Muscle layer of duodenum (tissue), 2 donors: ENCODE measurements around the gene BCAS4.

Source experiments
- H3K27ac ChIP-seq: one replicate; pipeline ENCODE4 v1.7.0; 2013; ENCODE audit warnings: mild to moderate bottlenecking, low read length
- H3K27me3 ChIP-seq: one replicate; pipeline ENCODE4 v1.7.0; 2013; ENCODE audit warnings: low read depth, mild to moderate bottlenecking, control low read depth, low read length
- H3K36me3 ChIP-seq, 2 donors: one replicate each; pipeline ENCODE4 v1.7.0; 2013; ENCODE audit warnings: low read length in 2 of 2, control low read depth in 1 of 2, mild to moderate bottlenecking in 1 of 2; ENCODE audit not compliant: insufficient read depth in 2 of 2, control insufficient read depth in 1 of 2
- H3K4me1 ChIP-seq, 2 donors: one replicate each; pipeline ENCODE4 v1.7.0; 2013; ENCODE audit warnings: low read length in 2 of 2, mild to moderate bottlenecking in 2 of 2, control low read depth in 1 of 2, moderate library complexity in 1 of 2; ENCODE audit not compliant: insufficient read depth in 2 of 2, control insufficient read depth in 1 of 2
- H3K4me3 ChIP-seq, 2 donors: one replicate each; pipeline ENCODE4 v1.7.0; 2013; ENCODE audit warnings: low read length in 2 of 2, low read depth in 1 of 2, mild to moderate bottlenecking in 1 of 2
- H3K9me3 ChIP-seq, 2 donors: one replicate each; pipeline ENCODE4 v1.7.0; 2013; ENCODE audit warnings: low read length in 2 of 2, control low read depth in 1 of 2, mild to moderate bottlenecking in 1 of 2; ENCODE audit not compliant: control insufficient read depth in 1 of 2
- donor health status: healthy.

The BCAS4 gene

GRCh38 chr20:50817776-50818172 lies 22.9 kb downstream of the BCAS4 start:
- Histone ChIP-seq H3K9me3 (no peaks in the 10 kb centered on the region), H3K36me3 (no peaks in the 10 kb centered on the region), H3K27me3 (no peaks in the 10 kb centered on the region), H3K4me1 (peaks cover 4 to 5% of the 10 kb centered on the region in 2 donors), H3K27ac (no peak overlapping the region), H3K4me3 (no peak overlapping the region)

GRCh38 chr20:50819349-50819748 lies 24.5 kb downstream of the BCAS4 start:
- Histone ChIP-seq H3K4me3 (no peak overlapping the region), H3K36me3 (no peaks in the 10 kb centered on the region), H3K4me1 (peaks cover 4 to 8% of the 10 kb centered on the region in 2 donors), H3K27me3 (no peaks in the 10 kb centered on the region), H3K9me3 (no peaks in the 10 kb centered on the region), H3K27ac (no peak overlapping the region)

- H3K4me1 ChIP-seq = peaks cover 0 to 7% of the 10 kb centered on the region in 2 donors
- no peaks in the 10 kb centered on the region for H3K27me3 ChIP-seq
- no peak overlapping the region for H3K27ac ChIP-seq
- no peaks in the 10 kb centered on the region for H3K36me3 ChIP-seq
- no peaks in the 10 kb centered on the region for H3K9me3 ChIP-seq
- H3K4me3 ChIP-seq = no peak overlapping the region
Observed at GRCh38 chr20:50820515-50821256, 25.8 kb downstream of the BCAS4 start.

DNA sequence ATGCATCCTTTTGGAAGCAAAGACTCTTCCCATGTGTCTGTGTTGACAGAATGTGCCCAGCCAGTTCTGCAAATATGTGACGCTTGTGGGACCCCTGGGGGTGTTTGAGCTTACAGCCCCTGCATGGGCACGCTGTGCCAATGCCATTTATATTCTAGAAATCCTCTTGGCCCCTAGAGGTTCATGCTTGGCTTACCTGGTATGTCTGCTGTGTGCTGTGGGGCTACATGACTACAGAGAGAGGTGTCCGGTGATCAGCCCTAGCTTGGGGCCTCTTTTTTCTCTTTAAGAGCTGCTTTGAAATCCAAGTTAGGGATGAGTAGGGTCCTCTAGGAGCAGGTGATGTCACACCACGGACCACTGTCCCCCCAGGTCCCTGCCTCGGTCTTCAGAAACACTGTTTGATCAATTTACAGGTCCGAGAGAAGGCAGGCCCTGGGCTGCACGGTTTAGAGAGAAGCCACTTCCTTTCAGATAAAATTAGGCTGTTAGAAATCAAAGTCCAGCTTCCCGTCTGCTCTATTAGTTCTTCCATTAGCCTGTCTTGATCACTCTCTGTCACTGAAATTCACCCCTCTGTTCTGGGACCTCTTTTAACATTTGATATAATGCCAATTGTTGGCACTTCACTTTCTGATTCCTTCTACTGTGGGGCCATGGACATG lies 26.5 kb downstream of the BCAS4 start:
- Histone ChIP-seq H3K27ac (no peak overlapping the region), H3K27me3 (no peaks in the 10 kb centered on the region), H3K36me3 (no peaks in the 10 kb centered on the region), H3K4me1 (peaks cover 0 to 7% of the 10 kb centered on the region in 2 donors), H3K9me3 (no peaks in the 10 kb centered on the region), H3K4me3 (no peak overlapping the region)

- peaks cover 0 to 7% of the 10 kb centered on the region in 2 donors for H3K4me1 ChIP-seq
- H3K27ac ChIP-seq = no peak overlapping the region
- no peaks in the 10 kb centered on the region for H3K27me3 ChIP-seq
- H3K9me3 ChIP-seq = no peaks in the 10 kb centered on the region
- no peak overlapping the region for H3K4me3 ChIP-seq
- no peaks in the 10 kb centered on the region for H3K36me3 ChIP-seq
Observed at GRCh38 chr20:50821994-50822393, 27.1 kb downstream of the BCAS4 start.

DNA sequence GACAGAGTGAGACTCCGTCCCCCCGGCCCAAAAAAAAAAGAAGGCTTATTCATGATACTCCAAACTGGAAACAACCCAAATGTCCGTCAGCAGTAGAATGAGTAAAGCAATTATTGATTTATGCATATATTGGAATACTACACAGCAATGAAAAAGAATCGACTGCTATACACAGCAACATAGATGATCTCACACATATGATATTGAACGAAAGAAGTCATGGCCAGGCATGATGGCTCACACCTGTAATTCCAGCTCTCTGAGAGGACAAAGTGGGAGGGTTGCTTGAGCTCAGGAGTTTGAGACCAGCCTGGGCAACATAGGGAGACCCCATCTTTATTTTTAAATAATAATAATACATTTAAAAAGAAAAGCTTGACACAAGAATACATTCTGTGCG lies 28.5 kb downstream of the BCAS4 start:
- H3K9me3 ChIP-seq = no peaks in the 10 kb centered on the region
- no peaks in the 10 kb centered on the region for H3K36me3 ChIP-seq
- H3K27ac ChIP-seq = no peak overlapping the region
- peaks cover 0 to 7% of the 10 kb centered on the region in 2 donors for H3K4me1 ChIP-seq
- no peaks in the 10 kb centered on the region for H3K27me3 ChIP-seq
- H3K4me3 ChIP-seq = no peak overlapping the region

DNA sequence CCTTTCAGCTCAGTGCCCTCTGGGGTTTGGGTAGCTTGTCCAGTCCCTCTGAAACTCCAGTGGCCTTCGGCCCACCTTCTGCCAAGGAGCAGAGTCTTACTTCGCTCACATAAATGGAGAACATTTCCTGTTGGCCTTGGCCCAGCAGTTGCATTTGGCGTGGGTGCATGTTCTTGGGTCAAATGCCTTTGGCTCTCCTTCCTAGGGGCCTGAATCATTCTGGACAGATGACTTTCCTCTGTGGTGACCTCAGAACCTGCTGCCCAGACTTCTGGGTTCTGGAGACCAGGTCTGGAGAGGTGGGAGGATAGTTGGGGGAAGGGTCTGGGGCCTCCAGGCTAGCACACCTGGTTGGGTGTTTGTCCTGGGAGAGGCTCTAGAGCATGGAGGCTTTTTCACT lies 29.3 kb downstream of the BCAS4 start:
- Histone ChIP-seq H3K4me1 (peaks cover 0 to 7% of the 10 kb centered on the region in 2 donors), H3K4me3 (no peak overlapping the region), H3K36me3 (no peaks in the 10 kb centered on the region), H3K9me3 (no peaks in the 10 kb centered on the region), H3K27me3 (no peaks in the 10 kb centered on the region), H3K27ac (no peak overlapping the region)

DNA sequence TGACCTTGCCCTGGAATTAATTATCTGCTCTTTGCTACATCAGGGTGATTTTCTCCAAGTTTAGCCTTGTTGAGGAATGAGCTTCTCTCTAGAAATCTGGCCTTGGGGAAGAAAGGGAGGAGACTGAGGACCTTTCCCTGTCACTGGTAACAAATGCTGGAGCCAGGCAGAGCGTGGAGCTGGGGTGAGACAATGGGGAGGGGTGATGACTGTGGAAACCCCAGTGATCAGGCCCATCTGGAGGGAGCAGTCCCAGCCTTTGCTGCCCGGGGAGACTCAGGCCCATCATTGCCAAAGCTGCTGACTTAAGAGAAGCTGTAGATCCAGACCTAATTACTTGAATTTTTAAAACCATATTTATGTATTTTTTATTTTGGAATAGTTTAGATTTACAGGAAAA lies 31.3 kb downstream of the BCAS4 start:
- Histone ChIP-seq H3K9me3 (no peaks in the 10 kb centered on the region), H3K27me3 (no peaks in the 10 kb centered on the region), H3K36me3 (no peaks in the 10 kb centered on the region), H3K27ac (no peak overlapping the region), H3K4me3 (no peak overlapping the region), H3K4me1 (peaks cover 0 to 7% of the 10 kb centered on the region in 2 donors)

- Histone ChIP-seq H3K9me3 (no peaks in the 10 kb centered on the region), H3K27me3 (no peaks in the 10 kb centered on the region), H3K4me1 (peaks cover 0 to 7% of the 10 kb centered on the region in 2 donors), H3K36me3 (peaks cover 0 to 4% of the 10 kb centered on the region in 2 donors), H3K4me3 (no peak overlapping the region), H3K27ac (no peak overlapping the region)
Observed at GRCh38 chr20:50828363-50829136, 33.7 kb downstream of the BCAS4 start.

DNA sequence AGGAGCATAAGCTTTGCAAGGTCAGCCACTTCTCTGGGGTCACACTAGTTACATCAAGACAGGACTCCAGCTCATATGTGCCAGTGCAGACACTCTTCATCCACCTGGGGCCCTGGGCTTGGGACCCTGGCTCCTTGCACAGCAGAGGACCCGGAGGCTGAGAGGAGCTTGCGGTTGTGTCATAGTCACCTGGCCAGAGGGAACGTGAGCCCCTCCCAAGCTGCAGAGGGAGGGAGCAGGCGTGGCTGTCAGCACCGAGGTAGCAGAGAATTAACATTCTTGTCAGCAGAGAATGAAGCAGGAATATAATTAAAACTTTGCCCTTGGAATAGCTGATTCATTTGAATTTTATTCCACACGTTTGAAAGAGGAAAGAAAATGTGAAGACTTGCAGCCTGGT lies 36.8 kb downstream of the BCAS4 start:
- no peaks in the 10 kb centered on the region for H3K4me1 ChIP-seq
- H3K36me3 ChIP-seq = peaks cover 0 to 4% of the 10 kb centered on the region in 2 donors
- H3K27ac ChIP-seq = no peak overlapping the region
- H3K9me3 ChIP-seq = no peaks in the 10 kb centered on the region
- no peaks in the 10 kb centered on the region for H3K27me3 ChIP-seq
- H3K4me3 ChIP-seq = no peak overlapping the region

- Histone ChIP-seq H3K4me1 (no peaks in the 10 kb centered on the region), H3K27me3 (no peaks in the 10 kb centered on the region), H3K36me3 (peaks cover 0 to 4% of the 10 kb centered on the region in 2 donors), H3K27ac (no peak overlapping the region), H3K4me3 (no peak overlapping the region), H3K9me3 (no peaks in the 10 kb centered on the region)
Observed at GRCh38 chr20:50834599-50835005, 39.7 kb downstream of the BCAS4 start.
